ENCODE data around the gene NKD1.

NKD1 gene

GRCh38 chr16:50681021-50681885, 133.1 kb downstream of the NKD1 start, which contains the start of gene SNX20:
TSS of gene SNX20 (minus strand) at chr16:50681312. CDS start at chr16:50677526, 3,786 bp downstream.
- DNase-seq: no peak

- DNase-seq: no peak
These were observed 135.6 kb downstream of the NKD1 start for GRCh38 chr16:50683689-50684374.

- DNase-seq: no peak
These were observed 136.7 kb downstream of the NKD1 start for GRCh38 chr16:50684823-50685461.

GRCh38 chr16:50685462-50686063, 137.4 kb downstream of the NKD1 start:
- no peak for DNase-seq

- no peak for DNase-seq
These were observed 139.9 kb downstream of the NKD1 start for GRCh38 chr16:50688083-50688482.

GRCh38 chr16:50688867-50689266, 140.7 kb downstream of the NKD1 start:
- no peak for DNase-seq

- DNase-seq: no peak
These were observed 142.0 kb downstream of the NKD1 start for GRCh38 chr16:50690177-50690576.

GRCh38 chr16:50692644-50692998, 144.4 kb downstream of the NKD1 start:
- DNase-seq: no peak

- no peak for DNase-seq
These were observed 145.0 kb downstream of the NKD1 start, which contains the start of gene NOD2 for GRCh38 chr16:50692999-50693781. TSS of gene NOD2 (plus strand) at chr16:50693606. CDS start at chr16:50699496, 5,890 bp downstream.

GRCh38 chr16:50694206-50694605, 146.0 kb downstream of the NKD1 start:
- DNase-seq: no peak

- DNase-seq: no peak
These were observed 147.1 kb downstream of the NKD1 start for GRCh38 chr16:50695017-50696000.

GRCh38 chr16:50696126-50696525, 147.9 kb downstream of the NKD1 start:
- no peak for DNase-seq

GRCh38 chr16:50696575-50697420, 148.6 kb downstream of the NKD1 start:
- DNase-seq: no peak

- no peak for DNase-seq
These were observed 149.2 kb downstream of the NKD1 start for GRCh38 chr16:50697421-50697715.

GRCh38 chr16:50697881-50698767, 149.9 kb downstream of the NKD1 start:
- DNase-seq: no peak

Data from NCI-H345 (cell line).